Measurements from ENCODE around the gene SRRM5. TPM values are rescaled to one million over a fixed set of nuclear protein-coding genes. Genes with fewer than 3 reads are reported as not detected.

SRRM5 gene
- total RNA-seq, 1 experiment from 2014 or later = not detected

- Histone ChIP-seq H3K4me2 (ENCODE audit: low read length) (no peak overlapping the region), H4K20me1 (ENCODE audit: insufficient read depth) (no peaks in the 10 kb centered on the region), H3K9ac (ENCODE audit: low read length) (no peak overlapping the region), H2AFZ (ENCODE audit: low read depth, low read length, poor library complexity, severe bottlenecking) (no peak overlapping the region), H3K4me1 (ENCODE audit: control insufficient read depth in 1 of 2, insufficient read depth in 2 of 2, low read length in 2 of 2) (peaks cover 4 to 14% of the 10 kb centered on the region in 2 experiments; a peak in 3 of 4 replicates), H3K79me2 (ENCODE audit: insufficient read depth, low read length) (no peaks in the 10 kb centered on the region), H3K27ac (ENCODE audit: low read depth, low read length) (no peak overlapping the region), H3K36me3 (ENCODE audit: control insufficient read depth in 1 of 2, insufficient read depth in 2 of 2, low read length in 2 of 2) (no peaks in the 10 kb centered on the region), H3K4me3 (replicated peaks in 1 of 2; ENCODE audit: low read depth in 1 of 2, low read length in 2 of 2) (no peak overlapping the region), H3K9me3 (ENCODE audit: control insufficient read depth in 1 of 2, insufficient read depth in 1 of 2, low read depth in 1 of 2, low read length in 2 of 2) (no peaks in the 10 kb centered on the region), H3K27me3 (ENCODE audit: insufficient read depth, low read length) (no peaks in the 10 kb centered on the region), H3K9me2 (ENCODE audit: insufficient read depth) (no peaks in the 10 kb centered on the region)
- intact Hi-C loops (cut with micrococcal nuclease) = no loop called here
- POLR2A ChIA-PET = no interaction called here
- DNase-seq (ENCODE audit: low read depth, low spot score) (no peak), ATAC-seq (no peak)
- CTCF ChIA-PET = no interaction called here
- no peak for TF ChIP-seq RAD21 (IDR thresholded peaks at IDR 0.05; ENCODE audit: low read depth)
- no peak for TF ChIP-seq TCF7L2 (IDR thresholded peaks at IDR 0.05; ENCODE audit: borderline replicate concordance, extremely low read depth, insufficient read depth, insufficient read length)
- no peak for TF ChIP-seq REST (IDR thresholded peaks at IDR 0.05; ENCODE audit: low read depth)
- TF ChIP-seq YY1 (IDR thresholded peaks at IDR 0.05; ENCODE audit: extremely low read depth, insufficient replicate concordance, low read depth, low read length) = no peak
- TF ChIP-seq ZNF274 (IDR thresholded peaks at IDR 0.05; ENCODE audit: low read depth, low read length) = no peak
- TF ChIP-seq EZH2phosphoT487 (IDR thresholded peaks at IDR 0.05; ENCODE audit: borderline replicate concordance) = no peak
- TF ChIP-seq CEBPB (IDR thresholded peaks at IDR 0.05; ENCODE audit: low read depth) = no peak
- TF ChIP-seq SRF (IDR thresholded peaks at IDR 0.05; ENCODE audit: low read depth) = no peak
- TF ChIP-seq JUND (IDR thresholded peaks at IDR 0.05) = no peak
- TF ChIP-seq CTCF (IDR thresholded peaks at IDR 0.05 in 2 of 3, conservative IDR thresholded peaks at IDR 0.05 in 1 of 3; ENCODE audit: borderline replicate concordance in 1 of 3, insufficient read depth in 1 of 3, low read depth in 2 of 3, low read length in 2 of 3) = no peak
- no peak for TF ChIP-seq ATF3 (IDR thresholded peaks at IDR 0.05)
- RAD21 ChIA-PET (ENCODE audit: low non-redundant PET in 1 of 2, low total read pairs in 2 of 2, uncharacterized antibody in 2 of 2, unreplicated experiment in 2 of 2) = no interaction called here
- no TSS peak for BruUV-seq (replicated peaks)
These were observed 19.6 kb downstream of the SRRM5 start for GRCh38 chr19:43631491-43631890.

All from HCT116 (cell line).